ENCODE measurements around the gene EVL. TPM values are rescaled to one million over a fixed set of nuclear protein-coding genes. Genes with fewer than 3 reads are reported as not detected.

EVL gene
- total RNA-seq, 6 experiments from 2014 or later, result 1.2 to 4.8 (median 2.0) TPM

GRCh38 chr14:100111931-100112704 lies 46.9 kb downstream of the EVL start:
- TF ChIP-seq CTCF (IDR thresholded peaks at IDR 0.05), result no peak
- Mint-ChIP-seq H3K27ac (no peak overlapping the region), H3K4me1 (ENCODE audit: low read depth) (peaks cover 14% of the 10 kb centered on the region), H3K9me3 (no peaks in the 10 kb centered on the region), H3K4me3 (no peak overlapping the region), H3K27me3 (ENCODE audit: insufficient read depth) (peaks cover 25% of the 10 kb centered on the region), H3K36me3 (ENCODE audit: low read depth) (no peaks in the 10 kb centered on the region)
- DNase-seq, result no peak

GRCh38 chr14:100114109-100114765 lies 49.0 kb downstream of the EVL start:
- H3K4me1 Mint-ChIP-seq (ENCODE audit: low read depth), result peaks cover 1% of the 10 kb centered on the region; the same call in 1 of the 2 replicates
- H3K4me3 Mint-ChIP-seq, result no peak overlapping the region
- no peak; the same call in 1 of the 2 replicates for TF ChIP-seq CTCF (IDR thresholded peaks at IDR 0.05)
- no peak overlapping the region for H3K27ac Mint-ChIP-seq
- H3K27me3 Mint-ChIP-seq (ENCODE audit: insufficient read depth), result peaks cover 29% of the 10 kb centered on the region
- no peaks in the 10 kb centered on the region for H3K36me3 Mint-ChIP-seq (ENCODE audit: low read depth)
- DNase-seq, result no peak
- H3K9me3 Mint-ChIP-seq, result no peaks in the 10 kb centered on the region

- no peak for TF ChIP-seq CTCF (IDR thresholded peaks at IDR 0.05)
- Mint-ChIP-seq H3K27me3 (ENCODE audit: insufficient read depth) (peaks cover 32% of the 10 kb centered on the region), H3K4me3 (no peak overlapping the region), H3K27ac (no peak overlapping the region), H3K36me3 (ENCODE audit: low read depth) (no peaks in the 10 kb centered on the region), H3K9me3 (no peaks in the 10 kb centered on the region), H3K4me1 (ENCODE audit: low read depth) (no peaks in the 10 kb centered on the region)
- DNase-seq, result no peak
Observed at GRCh38 chr14:100115236-100115635, 50.0 kb downstream of the EVL start.

- no peak overlapping the region for H3K27ac Mint-ChIP-seq
- H3K9me3 Mint-ChIP-seq, result no peaks in the 10 kb centered on the region
- no peak for TF ChIP-seq CTCF (IDR thresholded peaks at IDR 0.05)
- H3K36me3 Mint-ChIP-seq (ENCODE audit: low read depth), result no peaks in the 10 kb centered on the region
- no peaks in the 10 kb centered on the region for H3K4me1 Mint-ChIP-seq (ENCODE audit: low read depth)
- peaks cover 36% of the 10 kb centered on the region for H3K27me3 Mint-ChIP-seq (ENCODE audit: insufficient read depth)
- no peak overlapping the region for H3K4me3 Mint-ChIP-seq
- no peak for DNase-seq
Observed at GRCh38 chr14:100115726-100116125, 50.5 kb downstream of the EVL start.

GRCh38 chr14:100116134-100116533 lies 50.9 kb downstream of the EVL start:
- TF ChIP-seq CTCF (IDR thresholded peaks at IDR 0.05), result no peak
- H3K9me3 Mint-ChIP-seq, result no peaks in the 10 kb centered on the region

More at GRCh38 chr14:100116134-100116533, 50.9 kb downstream of the EVL start:
- no peak overlapping the region for H3K4me3 Mint-ChIP-seq
- no peak overlapping the region for H3K27ac Mint-ChIP-seq
- peaks cover 36% of the 10 kb centered on the region for H3K27me3 Mint-ChIP-seq (ENCODE audit: insufficient read depth)
- H3K4me1 Mint-ChIP-seq (ENCODE audit: low read depth), result no peaks in the 10 kb centered on the region
- no peaks in the 10 kb centered on the region for H3K36me3 Mint-ChIP-seq (ENCODE audit: low read depth)
- DNase-seq, result no peak
